IPS-11a (cell line): ENCODE data around the gene CIB4.
"Not testable (repeated sequence)": the region's sequence is repeated elsewhere in the genome, so short reads cannot be mapped to it uniquely, and the experiment has no call there.

Experiments used
- H3K4me3 ChIP-seq: one replicate; pipeline ENCODE4 v1.5.1; 2013; ENCODE audit warnings: low read depth, low read length, control low read depth

The CIB4 gene

GRCh38 chr2:26668041-26668440, 26.9 kb upstream of the CIB4 start:
- H3K4me3 ChIP-seq, result no peak overlapping the region

- no peak overlapping the region for H3K4me3 ChIP-seq
Measured at GRCh38 chr2:26666671-26667070, 25.5 kb upstream of the CIB4 start.

GRCh38 chr2:26665296-26665695, 24.1 kb upstream of the CIB4 start:
- not testable (repeated sequence) for H3K4me3 ChIP-seq

GRCh38 chr2:26660363-26660962, 19.3 kb upstream of the CIB4 start:
- no peak overlapping the region for H3K4me3 ChIP-seq

GRCh38 chr2:26658691-26659346, 17.7 kb upstream of the CIB4 start:
- no peak overlapping the region for H3K4me3 ChIP-seq

- no peak overlapping the region for H3K4me3 ChIP-seq
Measured at GRCh38 chr2:26657265-26657664, 16.1 kb upstream of the CIB4 start.

GRCh38 chr2:26655611-26656195, 14.5 kb upstream of the CIB4 start:
- no peak overlapping the region for H3K4me3 ChIP-seq

GRCh38 chr2:26655120-26655519, 14.0 kb upstream of the CIB4 start:
- not testable (repeated sequence) for H3K4me3 ChIP-seq

- no peak overlapping the region for H3K4me3 ChIP-seq
Measured at GRCh38 chr2:26654061-26654340, 12.8 kb upstream of the CIB4 start.

GRCh38 chr2:26653207-26654060, 12.3 kb upstream of the CIB4 start:
- H3K4me3 ChIP-seq, result no peak overlapping the region

GRCh38 chr2:26652361-26653041, 11.3 kb upstream of the CIB4 start:
- H3K4me3 ChIP-seq, result no peak overlapping the region

- no peak overlapping the region for H3K4me3 ChIP-seq
Measured at GRCh38 chr2:26651799-26652198, 10.6 kb upstream of the CIB4 start.

- H3K4me3 ChIP-seq, result no peak overlapping the region
Measured at GRCh38 chr2:26651470-26651771, 10.3 kb upstream of the CIB4 start.

GRCh38 chr2:26650713-26651469, 9.7 kb upstream of the CIB4 start:
- no peak overlapping the region for H3K4me3 ChIP-seq

- H3K4me3 ChIP-seq, result no peak overlapping the region
Measured at GRCh38 chr2:26649992-26650712, 9.0 kb upstream of the CIB4 start.

GRCh38 chr2:26649322-26649721, 8.2 kb upstream of the CIB4 start:
- no peak overlapping the region for H3K4me3 ChIP-seq

GRCh38 chr2:26648516-26648915, 7.3 kb upstream of the CIB4 start:
- no peak overlapping the region for H3K4me3 ChIP-seq

- H3K4me3 ChIP-seq, result no peak overlapping the region
Measured at GRCh38 chr2:26647981-26648380, 6.8 kb upstream of the CIB4 start.

GRCh38 chr2:26646986-26647672, 6.0 kb upstream of the CIB4 start:
- no peak overlapping the region for H3K4me3 ChIP-seq

GRCh38 chr2:26645762-26646161, 4.6 kb upstream of the CIB4 start:
- H3K4me3 ChIP-seq, result no peak overlapping the region
